ENCODE results near the gene FBXL7. TPM values are rescaled to one million over a fixed set of nuclear protein-coding genes. Genes with fewer than 3 reads are reported as not detected.

FBXL7 gene
- total and polyA plus RNA-seq, 4 donors: 0.24 to 1.4 (median 1.2) TPM

DNA sequence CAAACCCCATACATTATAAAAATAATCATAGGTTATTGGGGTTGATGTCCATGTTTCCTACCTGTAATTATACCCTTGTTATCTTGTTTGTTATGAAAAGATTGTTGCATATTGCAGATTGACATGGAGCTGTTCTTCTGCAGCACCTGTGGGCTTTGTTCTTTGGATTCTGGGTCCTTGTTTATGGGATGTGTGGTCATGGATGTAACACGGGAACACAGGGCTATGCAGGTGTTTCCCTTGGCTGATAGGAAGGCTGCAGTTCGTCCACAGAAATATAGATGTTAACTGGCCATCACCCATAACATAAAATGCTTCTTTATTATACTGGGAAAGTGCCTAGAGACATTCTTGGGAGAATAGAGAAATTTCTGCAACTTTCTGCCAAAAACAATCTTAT is 77.9 kb downstream of the FBXL7 start:
- Histone ChIP-seq H3K4me1 (ENCODE audit: control insufficient read depth in 4 of 4, insufficient read depth in 4 of 4, low read length in 3 of 4) (no peaks in the 10 kb centered on the region), H3K9me3 (ENCODE audit: control insufficient read depth in 4 of 4, low read length in 3 of 4) (peaks cover 0 to 3% (median 0%) of the 10 kb centered on the region in 4 donors), H3K4me3 (ENCODE audit: low read depth in 1 of 3, low read length in 3 of 3) (no peak overlapping the region), H3K9ac (ENCODE audit: low read depth in 1 of 2, low read length in 2 of 2) (no peak overlapping the region), H3K36me3 (ENCODE audit: control insufficient read depth in 4 of 4, insufficient read depth in 3 of 4, low read depth in 1 of 4, low read length in 3 of 4) (no peaks in the 10 kb centered on the region), H3K27me3 (ENCODE audit: control insufficient read depth in 4 of 4, insufficient read depth in 4 of 4, low read length in 3 of 4) (no peaks in the 10 kb centered on the region), H3K27ac (ENCODE audit: low read depth in 1 of 2, low read length in 2 of 2) (no peak overlapping the region)
- 66% methylated on average over 2 of the region's 2 CpGs for WGBS
- TF ChIP-seq, protein P1, sequence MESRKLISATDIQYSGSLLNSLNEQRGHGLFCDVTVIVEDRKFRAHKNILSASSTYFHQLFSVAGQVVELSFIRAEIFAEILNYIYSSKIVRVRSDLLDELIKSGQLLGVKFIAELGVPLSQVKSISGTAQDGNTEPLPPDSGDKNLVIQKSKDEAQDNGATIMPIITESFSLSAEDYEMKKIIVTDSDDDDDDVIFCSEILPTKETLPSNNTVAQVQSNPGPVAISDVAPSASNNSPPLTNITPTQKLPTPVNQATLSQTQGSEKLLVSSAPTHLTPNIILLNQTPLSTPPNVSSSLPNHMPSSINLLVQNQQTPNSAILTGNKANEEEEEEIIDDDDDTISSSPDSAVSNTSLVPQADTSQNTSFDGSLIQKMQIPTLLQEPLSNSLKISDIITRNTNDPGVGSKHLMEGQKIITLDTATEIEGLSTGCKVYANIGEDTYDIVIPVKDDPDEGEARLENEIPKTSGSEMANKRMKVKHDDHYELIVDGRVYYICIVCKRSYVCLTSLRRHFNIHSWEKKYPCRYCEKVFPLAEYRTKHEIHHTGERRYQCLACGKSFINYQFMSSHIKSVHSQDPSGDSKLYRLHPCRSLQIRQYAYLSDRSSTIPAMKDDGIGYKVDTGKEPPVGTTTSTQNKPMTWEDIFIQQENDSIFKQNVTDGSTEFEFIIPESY (IDR thresholded peaks at IDR 0.05): no peak
- TF ChIP-seq GABPA (IDR thresholded peaks at IDR 0.05 in 1 of 2, conservative IDR thresholded peaks at IDR 0.05 in 1 of 2): no peak
- no peak for TF ChIP-seq SP1 (IDR thresholded peaks at IDR 0.05)
- TF ChIP-seq EGR1 (IDR thresholded peaks at IDR 0.05; ENCODE audit: low read depth in 2 of 2): no peak
- no peak for TF ChIP-seq HNF4A (conservative IDR thresholded peaks at IDR 0.05)
- TF ChIP-seq HNF4G (IDR thresholded peaks at IDR 0.05): no peak
- no peak for TF ChIP-seq NR2F2 (IDR thresholded peaks at IDR 0.05)
- TF ChIP-seq, protein P2, sequence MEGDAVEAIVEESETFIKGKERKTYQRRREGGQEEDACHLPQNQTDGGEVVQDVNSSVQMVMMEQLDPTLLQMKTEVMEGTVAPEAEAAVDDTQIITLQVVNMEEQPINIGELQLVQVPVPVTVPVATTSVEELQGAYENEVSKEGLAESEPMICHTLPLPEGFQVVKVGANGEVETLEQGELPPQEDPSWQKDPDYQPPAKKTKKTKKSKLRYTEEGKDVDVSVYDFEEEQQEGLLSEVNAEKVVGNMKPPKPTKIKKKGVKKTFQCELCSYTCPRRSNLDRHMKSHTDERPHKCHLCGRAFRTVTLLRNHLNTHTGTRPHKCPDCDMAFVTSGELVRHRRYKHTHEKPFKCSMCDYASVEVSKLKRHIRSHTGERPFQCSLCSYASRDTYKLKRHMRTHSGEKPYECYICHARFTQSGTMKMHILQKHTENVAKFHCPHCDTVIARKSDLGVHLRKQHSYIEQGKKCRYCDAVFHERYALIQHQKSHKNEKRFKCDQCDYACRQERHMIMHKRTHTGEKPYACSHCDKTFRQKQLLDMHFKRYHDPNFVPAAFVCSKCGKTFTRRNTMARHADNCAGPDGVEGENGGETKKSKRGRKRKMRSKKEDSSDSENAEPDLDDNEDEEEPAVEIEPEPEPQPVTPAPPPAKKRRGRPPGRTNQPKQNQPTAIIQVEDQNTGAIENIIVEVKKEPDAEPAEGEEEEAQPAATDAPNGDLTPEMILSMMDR (IDR thresholded peaks at IDR 0.05; ENCODE audit: low read depth, low read length, missing input control): no peak
- TF ChIP-seq FOXA2 (IDR thresholded peaks at IDR 0.05): no peak
- no peak for DNase-seq (ENCODE audit: low spot score)

DNA sequence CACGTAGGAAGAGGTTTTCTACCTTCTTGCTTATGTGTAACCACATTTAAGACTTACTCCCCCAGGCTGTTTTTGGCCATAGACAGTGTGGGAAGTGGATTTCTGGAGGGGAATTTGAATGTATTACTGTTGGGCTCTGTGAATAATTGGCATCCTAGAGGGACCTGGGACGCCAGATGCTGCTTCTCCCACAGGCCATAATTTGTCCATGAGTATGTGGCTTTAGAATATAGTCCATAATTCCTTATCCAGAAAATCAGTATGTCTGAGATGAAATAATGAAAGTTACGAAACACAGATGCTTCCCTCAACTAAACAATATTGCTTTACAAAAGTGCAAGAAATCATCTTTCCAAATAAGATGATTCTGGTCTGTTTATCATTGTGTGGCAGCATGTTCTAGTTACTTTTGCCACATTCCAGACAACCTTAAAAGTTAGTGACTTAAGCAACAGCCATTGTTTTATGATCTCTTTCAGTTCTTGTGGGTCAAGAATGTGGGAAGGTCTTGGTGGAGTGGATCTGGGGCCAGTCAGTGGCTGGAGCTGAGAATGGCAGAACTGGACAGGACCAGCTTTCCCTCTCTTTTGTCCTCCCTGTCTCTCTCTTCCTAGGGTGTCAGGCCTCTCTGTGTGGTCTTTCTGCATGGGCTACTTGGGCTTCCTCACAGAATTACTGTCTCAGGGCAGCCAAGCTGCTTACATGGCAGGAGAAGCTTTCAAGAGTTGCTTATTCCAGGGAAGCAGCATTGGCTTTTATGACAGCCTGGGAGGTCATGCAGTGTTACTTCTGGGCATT is 79.4 kb downstream of the FBXL7 start:
- DNase-seq (ENCODE audit: low spot score): no peak
- no peaks in the 10 kb centered on the region for H3K36me3 ChIP-seq (ENCODE audit: control insufficient read depth in 4 of 4, insufficient read depth in 3 of 4, low read depth in 1 of 4, low read length in 3 of 4)
- 80% methylated on average over 3 of the region's 3 CpGs for WGBS
- no peaks in the 10 kb centered on the region for H3K27me3 ChIP-seq (ENCODE audit: control insufficient read depth in 4 of 4, insufficient read depth in 4 of 4, low read length in 3 of 4)
- no peak overlapping the region for H3K9ac ChIP-seq (ENCODE audit: low read depth in 1 of 2, low read length in 2 of 2)
- H3K27ac ChIP-seq (ENCODE audit: low read depth in 1 of 2, low read length in 2 of 2): no peak overlapping the region
- no peaks in the 10 kb centered on the region for H3K4me1 ChIP-seq (ENCODE audit: control insufficient read depth in 4 of 4, insufficient read depth in 4 of 4, low read length in 3 of 4)
- TF ChIP-seq JUND (IDR thresholded peaks at IDR 0.05): no peak
- TF ChIP-seq SP1 (IDR thresholded peaks at IDR 0.05): no peak
- no peak for TF ChIP-seq HNF4G (IDR thresholded peaks at IDR 0.05)
- TF ChIP-seq EGR1 (IDR thresholded peaks at IDR 0.05; ENCODE audit: low read depth in 2 of 2): no peak
- no peak for TF ChIP-seq RXRA (IDR thresholded peaks at IDR 0.05)
- TF ChIP-seq HNF4A (conservative IDR thresholded peaks at IDR 0.05): no peak
- TF ChIP-seq FOXA1 (IDR thresholded peaks at IDR 0.05): no peak
- TF ChIP-seq NR2F2 (IDR thresholded peaks at IDR 0.05): no peak
- TF ChIP-seq, protein P3, sequence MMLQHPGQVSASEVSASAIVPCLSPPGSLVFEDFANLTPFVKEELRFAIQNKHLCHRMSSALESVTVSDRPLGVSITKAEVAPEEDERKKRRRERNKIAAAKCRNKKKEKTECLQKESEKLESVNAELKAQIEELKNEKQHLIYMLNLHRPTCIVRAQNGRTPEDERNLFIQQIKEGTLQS (IDR thresholded peaks at IDR 0.05): no peak
- TF ChIP-seq, protein P4, sequence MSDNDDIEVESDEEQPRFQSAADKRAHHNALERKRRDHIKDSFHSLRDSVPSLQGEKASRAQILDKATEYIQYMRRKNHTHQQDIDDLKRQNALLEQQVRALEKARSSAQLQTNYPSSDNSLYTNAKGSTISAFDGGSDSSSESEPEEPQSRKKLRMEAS (IDR thresholded peaks at IDR 0.05): no peak
- TF ChIP-seq, protein P1 (IDR thresholded peaks at IDR 0.05): no peak
- TF ChIP-seq TAF1 (conservative IDR thresholded peaks at IDR 0.05): no peak
- TF ChIP-seq FOXA2 (IDR thresholded peaks at IDR 0.05): no peak
- no peak for TF ChIP-seq YY1 (IDR thresholded peaks at IDR 0.05)
- TF ChIP-seq RAD21 (IDR thresholded peaks at IDR 0.05): no peak
- TF ChIP-seq, protein P5, sequence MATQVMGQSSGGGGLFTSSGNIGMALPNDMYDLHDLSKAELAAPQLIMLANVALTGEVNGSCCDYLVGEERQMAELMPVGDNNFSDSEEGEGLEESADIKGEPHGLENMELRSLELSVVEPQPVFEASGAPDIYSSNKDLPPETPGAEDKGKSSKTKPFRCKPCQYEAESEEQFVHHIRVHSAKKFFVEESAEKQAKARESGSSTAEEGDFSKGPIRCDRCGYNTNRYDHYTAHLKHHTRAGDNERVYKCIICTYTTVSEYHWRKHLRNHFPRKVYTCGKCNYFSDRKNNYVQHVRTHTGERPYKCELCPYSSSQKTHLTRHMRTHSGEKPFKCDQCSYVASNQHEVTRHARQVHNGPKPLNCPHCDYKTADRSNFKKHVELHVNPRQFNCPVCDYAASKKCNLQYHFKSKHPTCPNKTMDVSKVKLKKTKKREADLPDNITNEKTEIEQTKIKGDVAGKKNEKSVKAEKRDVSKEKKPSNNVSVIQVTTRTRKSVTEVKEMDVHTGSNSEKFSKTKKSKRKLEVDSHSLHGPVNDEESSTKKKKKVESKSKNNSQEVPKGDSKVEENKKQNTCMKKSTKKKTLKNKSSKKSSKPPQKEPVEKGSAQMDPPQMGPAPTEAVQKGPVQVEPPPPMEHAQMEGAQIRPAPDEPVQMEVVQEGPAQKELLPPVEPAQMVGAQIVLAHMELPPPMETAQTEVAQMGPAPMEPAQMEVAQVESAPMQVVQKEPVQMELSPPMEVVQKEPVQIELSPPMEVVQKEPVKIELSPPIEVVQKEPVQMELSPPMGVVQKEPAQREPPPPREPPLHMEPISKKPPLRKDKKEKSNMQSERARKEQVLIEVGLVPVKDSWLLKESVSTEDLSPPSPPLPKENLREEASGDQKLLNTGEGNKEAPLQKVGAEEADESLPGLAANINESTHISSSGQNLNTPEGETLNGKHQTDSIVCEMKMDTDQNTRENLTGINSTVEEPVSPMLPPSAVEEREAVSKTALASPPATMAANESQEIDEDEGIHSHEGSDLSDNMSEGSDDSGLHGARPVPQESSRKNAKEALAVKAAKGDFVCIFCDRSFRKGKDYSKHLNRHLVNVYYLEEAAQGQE (IDR thresholded peaks at IDR 0.05): no peak
- H3K9me3 ChIP-seq (ENCODE audit: control insufficient read depth in 4 of 4, low read length in 3 of 4): peaks cover 0 to 5% (median under 1%) of the 10 kb centered on the region in 4 donors
- H3K4me3 ChIP-seq (ENCODE audit: low read depth in 1 of 3, low read length in 3 of 3): no peak overlapping the region

Data from liver (tissue), 9 donors.